Lower lobe of right lung (tissue), 2 donors: Measurements from ENCODE around the gene CCDC144A. TPM values are rescaled to one million over a fixed set of nuclear protein-coding genes. Genes with fewer than 3 reads are reported as not detected.
"Not testable (repeated sequence)": the region's sequence is repeated elsewhere in the genome, so short reads cannot be mapped to it uniquely, and the experiment has no call there.

Source experiments
- ATAC-seq, 2 donors: fragments of 200-7000 bp; cut with Tn5 transposase; one replicate each; pipeline ENCODE4 v1.9.1; 2020 to 2022; ENCODE audit warnings: mild to moderate bottlenecking in 2 of 2, moderate library complexity in 2 of 2
- DNase-seq: peaks from one replicate; pipeline ENCODE4 v3.0.0-alpha.2; 2020
- H3K27ac ChIP-seq: fragments of 200-600 bp; one replicate; pipeline ENCODE4 v1.8.0; 2022
- H3K27me3 ChIP-seq: fragments of 200-600 bp; one replicate; pipeline ENCODE4 v1.8.0; 2022; ENCODE audit warnings: low read depth
- H3K36me3 ChIP-seq: fragments of 200-600 bp; one replicate; pipeline ENCODE4 v1.8.0; 2022; ENCODE audit warnings: mild to moderate bottlenecking
- H3K4me1 ChIP-seq: fragments of 200-600 bp; one replicate; pipeline ENCODE4 v1.8.0; 2022
- H3K4me3 ChIP-seq: fragments of 200-600 bp; one replicate; pipeline ENCODE4 v1.8.0; 2022; ENCODE audit warnings: mild to moderate bottlenecking
- H3K9me3 ChIP-seq: fragments of 200-600 bp; one replicate; pipeline ENCODE4 v1.8.0; 2022
- intact Hi-C: fragments of 100-400 bp; cut with DNase I; formaldehyde crosslinking; loops from one replicate; pipeline ENCODE4 v1.11.0; 2022
- total RNA-seq: library from RNA; stranded (reverse); fragmentation: NEBNext Ultra II Directional; extraction: Animal tissue kit (Norgen Biotek cat#: 25700); gene quantifications from one replicate; pipeline ENCODE4 v1.2.1, GENCODE V29; 2021
- TF ChIP-seq, protein P1 (sequence below): fragments of 200-600 bp; IDR thresholded peaks from one replicate; pipeline ENCODE4 v1.8.0; 2022; ENCODE audit warnings: antibody characterized with exemption, mild to moderate bottlenecking
- donor health status: DM: no; HTN: yes; CAD: no; lungs with severe emphysema.

CCDC144A gene
- total RNA-seq, 1 donor from 2014 or later = 14.1 TPM

DNA sequence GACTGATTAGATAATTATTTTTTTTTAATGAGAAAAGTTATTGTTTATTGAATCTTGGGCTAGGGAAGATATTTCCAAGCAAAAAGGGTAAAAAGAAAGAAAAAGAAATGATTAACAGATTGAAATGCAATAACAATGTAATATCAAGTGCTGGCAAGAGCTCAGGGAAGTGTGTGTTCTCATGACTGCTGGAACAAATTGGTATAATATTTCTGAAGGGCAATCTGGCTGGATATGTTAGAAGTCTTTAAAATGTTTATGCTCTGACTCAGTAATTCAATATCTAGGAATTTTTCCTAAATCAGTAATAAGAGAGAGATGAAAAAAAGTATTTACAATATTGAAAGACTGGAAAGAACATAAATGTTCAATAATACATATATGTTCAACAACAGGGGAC, 28.8 kb upstream of the CCDC144A start:
- TF ChIP-seq, protein P1, sequence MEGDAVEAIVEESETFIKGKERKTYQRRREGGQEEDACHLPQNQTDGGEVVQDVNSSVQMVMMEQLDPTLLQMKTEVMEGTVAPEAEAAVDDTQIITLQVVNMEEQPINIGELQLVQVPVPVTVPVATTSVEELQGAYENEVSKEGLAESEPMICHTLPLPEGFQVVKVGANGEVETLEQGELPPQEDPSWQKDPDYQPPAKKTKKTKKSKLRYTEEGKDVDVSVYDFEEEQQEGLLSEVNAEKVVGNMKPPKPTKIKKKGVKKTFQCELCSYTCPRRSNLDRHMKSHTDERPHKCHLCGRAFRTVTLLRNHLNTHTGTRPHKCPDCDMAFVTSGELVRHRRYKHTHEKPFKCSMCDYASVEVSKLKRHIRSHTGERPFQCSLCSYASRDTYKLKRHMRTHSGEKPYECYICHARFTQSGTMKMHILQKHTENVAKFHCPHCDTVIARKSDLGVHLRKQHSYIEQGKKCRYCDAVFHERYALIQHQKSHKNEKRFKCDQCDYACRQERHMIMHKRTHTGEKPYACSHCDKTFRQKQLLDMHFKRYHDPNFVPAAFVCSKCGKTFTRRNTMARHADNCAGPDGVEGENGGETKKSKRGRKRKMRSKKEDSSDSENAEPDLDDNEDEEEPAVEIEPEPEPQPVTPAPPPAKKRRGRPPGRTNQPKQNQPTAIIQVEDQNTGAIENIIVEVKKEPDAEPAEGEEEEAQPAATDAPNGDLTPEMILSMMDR = no peak
- Histone ChIP-seq H3K4me1 (no peaks in the 10 kb centered on the region), H3K27me3 (peaks cover 11% of the 10 kb centered on the region), H3K4me3 (no peak overlapping the region), H3K27ac (no peak overlapping the region), H3K36me3 (no peaks in the 10 kb centered on the region), H3K9me3 (no peaks in the 10 kb centered on the region)
- no peak for ATAC-seq
- DNase-seq = no peak
- intact Hi-C loops = no loop called here

DNA sequence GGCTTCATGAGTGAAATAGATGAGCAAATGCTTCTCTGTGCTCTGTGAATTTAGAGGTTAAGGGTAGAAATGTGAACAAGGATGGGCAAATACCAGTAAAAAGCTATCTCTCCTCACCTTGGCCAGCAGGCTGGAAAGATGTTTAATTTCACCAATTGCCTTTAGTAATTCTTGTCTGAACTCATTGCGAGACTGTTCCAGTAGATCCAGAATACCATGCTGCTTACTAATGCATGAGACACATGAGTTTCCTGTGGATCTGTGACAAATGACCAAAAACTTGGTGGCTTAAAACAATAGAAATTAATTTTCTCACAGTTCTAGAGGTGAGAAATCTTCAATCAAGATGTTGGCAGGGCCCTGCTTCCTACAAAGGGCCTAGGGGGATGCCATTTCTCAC, 27.1 kb upstream of the CCDC144A start:
- Histone ChIP-seq H3K4me1 (no peaks in the 10 kb centered on the region), H3K4me3 (no peak overlapping the region), H3K9me3 (no peaks in the 10 kb centered on the region), H3K27me3 (peaks cover 17% of the 10 kb centered on the region), H3K27ac (no peak overlapping the region), H3K36me3 (no peaks in the 10 kb centered on the region)
- intact Hi-C loops = no loop called here
- no peak for DNase-seq
- TF ChIP-seq, protein P1 = no peak
- ATAC-seq = no peak

DNA sequence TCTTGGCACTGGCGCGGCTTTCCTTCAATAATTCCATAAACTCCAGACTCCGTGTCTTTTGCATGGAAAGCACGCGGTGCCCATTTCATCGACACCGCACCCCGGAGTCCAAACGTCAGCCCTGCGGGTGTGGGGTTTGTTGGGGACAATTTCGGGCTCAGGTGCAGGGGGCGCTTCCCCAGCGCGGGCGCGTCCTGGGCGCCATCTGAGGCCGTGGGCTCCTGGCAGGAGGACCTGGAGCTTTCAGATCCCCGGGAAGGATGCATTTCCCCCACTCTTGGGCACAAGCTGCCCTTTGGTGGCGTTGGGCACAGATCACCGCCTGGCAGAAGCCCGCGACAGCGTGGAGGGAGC, 23.5 kb upstream of the CCDC144A start:
- H3K4me3 ChIP-seq, DNase-seq, H3K36me3 ChIP-seq: not testable (repeated sequence)

DNA sequence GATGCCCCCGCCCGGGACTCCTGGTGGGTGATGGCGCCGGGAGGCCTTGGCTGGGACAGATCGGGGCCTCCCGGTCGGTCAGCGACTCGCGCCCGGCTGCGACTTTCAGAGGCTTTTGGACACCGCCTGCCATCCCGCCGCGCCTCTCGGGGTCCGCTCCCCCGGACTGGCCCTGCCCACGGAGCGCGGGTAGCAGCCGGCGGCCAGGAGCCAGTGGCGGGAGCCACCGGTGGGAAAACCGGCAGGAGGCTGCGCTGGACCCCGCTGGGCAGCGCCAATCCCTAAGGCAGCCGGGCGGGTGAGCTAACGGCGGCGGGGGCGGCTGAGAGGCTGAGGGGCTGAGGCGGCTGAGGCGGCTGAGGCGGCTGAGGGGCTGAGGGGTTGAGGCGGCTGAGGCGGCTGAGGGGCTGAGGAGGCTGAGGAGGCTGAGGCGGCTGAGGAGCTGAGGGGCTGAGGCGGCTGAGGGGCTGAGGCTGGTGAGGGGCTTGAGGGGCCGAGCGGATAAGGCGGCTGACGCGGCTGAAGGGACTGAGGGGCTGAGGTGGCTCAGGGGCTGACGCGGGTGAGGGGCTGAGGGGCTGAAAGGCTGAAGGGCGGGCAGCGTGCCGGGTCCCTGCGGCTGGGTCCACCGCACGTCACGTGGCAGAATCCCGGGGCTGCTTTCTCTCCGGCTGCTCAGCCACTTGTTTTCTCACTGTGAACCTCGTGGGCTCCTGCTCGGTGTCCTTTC, 23.0 kb upstream of the CCDC144A start:
- H3K4me3 ChIP-seq = peak overlapping the region; percentile 25
- H3K27ac ChIP-seq, H3K9me3 ChIP-seq, H3K4me1 ChIP-seq, DNase-seq, H3K36me3 ChIP-seq, intact Hi-C loops: not testable (repeated sequence)
- peak; percentile 38 to 53 for ATAC-seq
- peaks cover 43% of the 10 kb centered on the region for H3K27me3 ChIP-seq

More for the DNA sequence above, 23.5 kb upstream of the CCDC144A start:
- H3K9me3 ChIP-seq, intact Hi-C loops, H3K4me1 ChIP-seq, H3K27ac ChIP-seq, ATAC-seq: not testable (repeated sequence)
- peaks cover 43% of the 10 kb centered on the region for H3K27me3 ChIP-seq

DNA sequence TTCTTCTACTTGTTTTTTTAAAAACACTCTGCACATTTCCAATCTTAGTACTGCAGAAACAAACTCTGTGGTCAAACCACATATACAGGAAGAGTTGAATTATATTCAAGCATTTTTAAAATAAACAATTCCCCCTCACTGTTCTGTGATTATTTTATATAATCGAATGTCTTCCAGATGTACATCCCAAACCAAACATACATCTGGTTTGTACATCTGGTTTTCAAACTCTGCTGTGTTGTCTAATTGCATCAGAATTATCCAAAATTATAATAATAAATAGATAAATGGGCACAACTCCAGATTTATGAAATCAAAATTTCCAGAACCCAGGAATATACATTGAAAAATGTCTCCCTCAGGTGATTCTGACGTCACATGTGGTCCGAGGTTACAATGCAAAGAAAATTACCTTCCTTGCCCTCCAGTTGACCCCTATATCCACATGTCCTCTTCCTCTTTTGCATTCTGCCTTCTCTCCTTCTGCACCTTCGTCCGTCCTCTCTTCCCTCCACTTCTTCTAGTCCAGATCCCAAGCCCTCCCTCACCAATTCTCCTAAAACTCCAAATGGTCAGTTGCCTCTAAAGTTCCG, 13.3 kb upstream of the CCDC144A start:
- intact Hi-C loops = no loop called here
- Histone ChIP-seq H3K36me3 (no peaks in the 10 kb centered on the region), H3K9me3 (no peaks in the 10 kb centered on the region), H3K4me3 (no peak overlapping the region), H3K27me3 (peaks cover 7% of the 10 kb centered on the region), H3K4me1 (no peaks in the 10 kb centered on the region), H3K27ac (no peak overlapping the region)
- TF ChIP-seq, protein P1 = no peak
- ATAC-seq = no peak
- DNase-seq = no peak

DNA sequence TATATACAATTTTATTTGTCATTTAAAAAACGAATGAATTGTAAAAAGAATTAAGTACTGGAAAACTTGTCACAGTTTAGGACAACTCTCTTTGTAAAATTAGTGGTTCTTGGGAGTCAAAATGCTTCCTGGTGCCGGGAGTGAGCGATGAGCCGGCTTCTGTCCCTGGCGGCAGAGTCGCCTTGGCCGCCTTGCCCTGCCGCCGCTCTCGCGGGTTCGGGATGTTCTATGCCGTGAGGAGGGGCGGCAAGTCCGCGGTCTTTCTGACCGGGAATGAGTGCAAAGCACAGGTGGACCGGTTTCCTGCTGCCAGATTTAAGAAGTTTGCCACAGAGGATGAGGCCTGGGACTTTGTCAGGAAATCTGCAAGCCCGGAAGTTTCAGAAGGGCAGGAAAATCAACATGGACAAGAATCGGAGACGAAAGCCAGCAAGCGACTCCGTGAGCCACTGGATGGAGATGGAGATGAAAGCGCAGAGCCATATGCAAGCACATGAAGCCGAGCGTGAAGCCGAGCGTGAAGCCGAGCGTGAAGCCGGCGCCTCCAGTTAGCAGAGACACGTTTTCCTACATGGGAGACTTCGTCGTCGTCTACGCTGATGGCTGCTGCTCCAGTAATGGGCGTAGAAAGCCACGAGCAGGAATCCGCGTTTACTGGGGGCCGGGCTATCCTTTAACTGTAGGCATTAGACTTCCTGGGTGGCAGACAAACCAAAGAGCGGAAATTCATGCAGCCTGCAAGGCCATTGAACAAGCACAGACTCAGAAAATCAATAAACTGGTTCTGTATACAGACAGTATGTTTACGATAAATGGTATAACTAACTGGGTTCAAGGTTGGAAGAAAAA, 6.5 kb upstream of the CCDC144A start:
- H3K9me3 ChIP-seq, H3K4me1 ChIP-seq, DNase-seq, H3K27me3 ChIP-seq, intact Hi-C loops, ATAC-seq, H3K27ac ChIP-seq, H3K36me3 ChIP-seq, H3K4me3 ChIP-seq: not testable (repeated sequence)

DNA sequence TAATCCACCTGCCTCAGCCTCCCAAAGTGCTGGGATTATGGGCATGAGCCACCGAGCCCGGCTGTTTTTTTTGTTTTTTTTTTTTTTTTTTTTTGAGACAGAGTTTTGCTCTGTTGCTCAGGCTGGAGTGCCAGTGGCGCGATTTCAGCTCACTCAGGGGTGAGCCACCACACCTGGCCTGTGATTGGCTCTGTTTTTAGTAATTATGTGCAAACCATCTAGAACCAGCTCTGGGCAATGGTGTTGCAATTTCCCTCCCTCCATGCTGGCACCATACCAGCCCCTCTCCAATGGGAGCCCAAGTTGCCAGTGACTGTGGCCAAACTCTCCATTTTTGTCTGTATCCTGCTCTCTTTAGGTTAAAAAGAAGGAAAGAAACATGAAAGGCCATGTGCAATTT, 4.0 kb upstream of the CCDC144A start:
- H3K27me3 ChIP-seq, H3K4me1 ChIP-seq, H3K27ac ChIP-seq, intact Hi-C loops, H3K9me3 ChIP-seq, H3K4me3 ChIP-seq, H3K36me3 ChIP-seq: not testable (repeated sequence)
- ATAC-seq (peak; percentile 57 to 69), DNase-seq (peak; percentile 55)

DNA sequence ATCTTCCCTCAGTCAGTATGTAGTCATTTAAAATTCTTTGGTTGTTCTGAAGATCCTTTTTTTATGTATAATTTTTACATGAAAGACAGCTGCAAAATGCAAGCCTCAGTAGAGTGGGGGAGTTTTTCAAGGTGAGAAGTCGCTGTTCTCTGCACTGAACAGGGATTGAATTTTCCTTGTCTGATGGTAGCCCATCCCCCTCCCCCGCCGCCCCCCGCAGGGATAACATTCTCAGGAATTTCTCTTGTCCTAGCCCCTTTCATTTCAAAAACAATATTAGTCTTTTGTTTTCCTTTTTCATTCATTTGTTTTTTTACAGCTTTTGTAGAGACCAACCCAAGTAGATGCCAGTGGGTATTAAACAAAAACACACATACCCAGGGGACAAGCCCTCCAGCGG, 2.9 kb upstream of the CCDC144A start:
- intact Hi-C loops, H3K36me3 ChIP-seq, H3K4me1 ChIP-seq, DNase-seq, H3K9me3 ChIP-seq, ATAC-seq, H3K27ac ChIP-seq, H3K27me3 ChIP-seq, H3K4me3 ChIP-seq: not testable (repeated sequence)

DNA sequence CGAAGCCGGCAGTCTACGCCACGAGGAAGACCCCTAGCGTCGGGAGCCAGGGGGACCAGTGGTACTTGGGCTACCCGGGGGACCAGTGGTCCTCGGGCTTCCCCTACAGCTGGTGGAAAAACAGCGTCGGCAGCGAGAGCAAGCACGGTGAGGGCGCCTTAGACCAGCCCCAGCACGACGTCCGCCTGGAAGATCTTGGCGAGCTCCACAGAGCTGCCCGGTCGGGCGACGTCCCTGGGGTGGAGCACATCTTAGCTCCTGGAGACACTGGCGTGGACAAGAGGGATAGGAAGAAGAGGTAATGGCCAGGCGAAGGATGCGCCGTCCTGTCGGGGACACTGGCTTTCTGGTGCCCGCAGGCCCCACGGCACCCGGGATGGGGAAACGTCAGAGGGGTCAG, 406 bp downstream of the CCDC144A start:
- ATAC-seq = peak; percentile 43 to 45
- intact Hi-C loops = not testable (repeated sequence)

DNA sequence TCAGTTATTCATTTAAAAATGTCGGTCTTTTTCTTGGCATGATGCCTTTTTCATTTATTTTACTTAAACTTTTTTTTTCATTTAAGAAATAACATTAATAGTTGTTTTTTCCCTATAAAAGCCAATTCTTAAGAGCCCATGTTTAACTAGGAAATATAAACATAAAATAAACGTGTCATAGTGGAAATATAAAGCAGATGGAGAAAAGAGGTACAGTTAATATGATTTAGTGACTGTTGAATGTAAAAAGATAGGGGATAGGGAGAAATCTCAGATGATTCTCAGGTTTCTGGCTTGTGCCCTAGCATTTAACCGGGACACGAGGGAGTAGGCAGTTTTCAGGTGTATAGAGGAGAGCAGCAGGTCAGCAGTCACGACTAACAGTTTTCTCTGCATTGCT, 7.6 kb downstream of the CCDC144A start:
- ATAC-seq, H3K36me3 ChIP-seq, H3K27ac ChIP-seq, H3K9me3 ChIP-seq, H3K4me3 ChIP-seq, H3K4me1 ChIP-seq, DNase-seq, intact Hi-C loops, H3K27me3 ChIP-seq: not testable (repeated sequence)

More for the DNA sequence above, 406 bp downstream of the CCDC144A start:
- not testable (repeated sequence) for H3K9me3 ChIP-seq, H3K4me1 ChIP-seq, H3K36me3 ChIP-seq, DNase-seq, H3K27me3 ChIP-seq, H3K4me3 ChIP-seq, H3K27ac ChIP-seq
